Panc1 (cell line): Measurements from ENCODE around the gene DFFB. TPM values are rescaled to one million over a fixed set of nuclear protein-coding genes. Genes with fewer than 3 reads are reported as not detected.

Source experiments
- ATAC-seq: fragments of 200-7000 bp; cut with Tn5 transposase; 2 replicates; pipeline ENCODE4 v1.9.1; 2020; ENCODE audit warnings: mild to moderate bottlenecking, moderate library complexity
- BruUV-seq: library from RNA; stranded (reverse); fragments of 400-500 nt; replicated peaks from 2 replicates; lab custom pipeline; 2021; lab: Mats Ljungman, UMichigan
- CTCF ChIA-PET: fragments of 300-600 bp; sonication (Branson Sonifier 250); formaldehyde crosslinking; loops from one replicate; lab custom pipeline; 2022; ENCODE audit warnings: antibody characterized with exemption; lab: Charles Lee
- POLR2A ChIA-PET: fragments of 300-600 bp; sonication (Branson Sonifier 250); formaldehyde crosslinking; loops from one replicate; lab custom pipeline; 2022; ENCODE audit warnings: antibody characterized with exemption; lab: Charles Lee
- DNase-seq: peaks from one replicate; pipeline ENCODE4 v3.0.0-alpha.2; 2010; ENCODE audit warnings: low read depth, low spot score
- H3K27ac ChIP-seq: 2 replicates; pipeline ENCODE4 v1.5.1; 2011; ENCODE audit warnings: mild to moderate bottlenecking, low read length, inconsistent platforms
- H3K27me3 ChIP-seq: fragments of 200-500 bp; sonication (Bioruptor generic); 2 replicates; pipeline ENCODE4 v1.6.0; 2014; ENCODE audit warnings: low read length, inconsistent platforms; ENCODE audit not compliant: control insufficient read depth, insufficient read depth
- H3K36me3 ChIP-seq: fragments of 200-500 bp; sonication (Bioruptor generic); 2 replicates; pipeline ENCODE4 v1.5.1; 2014; ENCODE audit warnings: inconsistent platforms, mild to moderate bottlenecking, low read length, moderate library complexity; ENCODE audit not compliant: control insufficient read depth, insufficient read depth
- H3K4me1 ChIP-seq: 2 replicates; pipeline ENCODE4 v1.5.1; 2011; ENCODE audit warnings: inconsistent platforms, mild to moderate bottlenecking, low read length, moderate library complexity; ENCODE audit not compliant: control insufficient read depth, insufficient read depth
- H3K4me3 ChIP-seq, 2 experiments: 2 replicates each; pipeline ENCODE4 v1.5.1; 2011 to 2012; ENCODE audit warnings: low read depth in 2 of 2, low read length in 2 of 2, mild to moderate bottlenecking in 2 of 2, inconsistent platforms in 1 of 2, moderate library complexity in 1 of 2
- H3K9me3 ChIP-seq: fragments of 200-500 bp; sonication (Bioruptor generic); 2 replicates; pipeline ENCODE4 v1.5.1; 2014; ENCODE audit warnings: low read depth, mild to moderate bottlenecking, inconsistent platforms, low read length, moderate library complexity; ENCODE audit not compliant: control insufficient read depth, insufficient read depth
- CTCF ChIP-seq: fragments of 450-650 bp; IDR thresholded peaks from 2 replicates; pipeline ENCODE4 v1.5.1; 2017; ENCODE audit warnings: mild to moderate bottlenecking
- POLR2AphosphoS5 ChIP-seq: IDR thresholded peaks from 2 replicates; pipeline ENCODE4 v1.6.1; 2012; ENCODE audit warnings: mild to moderate bottlenecking, low read depth, low read length, moderate library complexity
- REST ChIP-seq, 2 experiments: IDR thresholded peaks; 2 replicates each; pipeline ENCODE4 v1.6.1; 2011 to 2012; ENCODE audit warnings: low read depth in 2 of 2, control low read depth in 1 of 2, low read length in 1 of 2, mild to moderate bottlenecking in 1 of 2, moderate library complexity in 1 of 2; ENCODE audit not compliant: insufficient read depth in 1 of 2
- SIN3A ChIP-seq: IDR thresholded peaks from 2 replicates; pipeline ENCODE4 v1.6.1; 2012; ENCODE audit warnings: low read depth, mild to moderate bottlenecking, low read length, moderate library complexity, borderline replicate concordance; ENCODE audit not compliant: insufficient read depth
- TCF7L2 ChIP-seq: IDR thresholded peaks from 2 replicates; pipeline ENCODE4 v1.6.1; 2011; ENCODE audit warnings: mild to moderate bottlenecking, low read depth, low read length, inconsistent platforms
- in situ Hi-C: cut with HindIII; loops from 2 replicates; pipeline ENCODE4 v1.10.0; 2016; ENCODE audit warnings: low sequenced_read_pairs, low pct_unique_long_range_greater_than_20kb
- intact Hi-C: fragments of 100-400 bp; cut with micrococcal nuclease; formaldehyde crosslinking; loops from one replicate; pipeline ENCODE4 v1.10.0; 2022; ENCODE audit not compliant: unreplicated experiment
- total RNA-seq: library from RNA; stranded (reverse); gene quantifications from one replicate; pipeline ENCODE4 v1.2.1, GENCODE V29; 2021; ENCODE audit not compliant: unreplicated experiment

The DFFB gene
- total RNA-seq, 1 experiment from 2014 or later = 3.0 TPM

GRCh38 chr1:3890389-3891328 lies 33.4 kb downstream of the DFFB start:
- ChIA-PET CTCF (no interaction called here), POLR2A (no interaction called here)
- Histone ChIP-seq H3K9me3 (no peaks in the 10 kb centered on the region), H3K27ac (no peak overlapping the region), H3K27me3 (no peaks in the 10 kb centered on the region), H3K4me1 (no peaks in the 10 kb centered on the region), H3K4me3 (no peak overlapping the region), H3K36me3 (peaks cover 15% of the 10 kb centered on the region)
- in situ Hi-C loops (no loop called here), intact Hi-C loops (no loop called here)
- ATAC-seq (no peak), DNase-seq (no peak)
- TF ChIP-seq SIN3A (no peak), POLR2AphosphoS5 (no peak), CTCF (no peak), REST (IDR thresholded peaks at IDR 0.05; ENCODE audit: insufficient read depth in 1 of 2, low read depth in 2 of 2, low read length in 1 of 2) (no peak), TCF7L2 (no peak)
- BruUV-seq = no TSS peak

- DNase-seq = no peak
- BruUV-seq = no TSS peak
- H3K27ac ChIP-seq = no peak overlapping the region
- in situ Hi-C loops = no loop called here
- ATAC-seq = no peak
- H3K36me3 ChIP-seq = peaks cover 15% of the 10 kb centered on the region
- H3K27me3 ChIP-seq = no peaks in the 10 kb centered on the region
- TF ChIP-seq TCF7L2 (no peak), REST (IDR thresholded peaks at IDR 0.05; ENCODE audit: insufficient read depth in 1 of 2, low read depth in 2 of 2, low read length in 1 of 2) (no peak), POLR2AphosphoS5 (no peak), SIN3A (no peak), CTCF (no peak)
- intact Hi-C loops = no loop called here
- ChIA-PET POLR2A (no interaction called here), CTCF (no interaction called here)
- no peaks in the 10 kb centered on the region for H3K4me1 ChIP-seq
- no peak overlapping the region for H3K4me3 ChIP-seq
- H3K9me3 ChIP-seq = no peaks in the 10 kb centered on the region
These were observed 34.1 kb downstream of the DFFB start for GRCh38 chr1:3891329-3891865.
